ENCODE results near the gene ANTXR1. TPM values are rescaled to one million over a fixed set of nuclear protein-coding genes. Genes with fewer than 3 reads are reported as not detected.

The ANTXR1 gene
- total RNA-seq, 1 donor from 2014 or later = 73.4 TPM

- Mint-ChIP-seq H3K4me3 (ENCODE audit: low read depth) (no peak overlapping the region), H3K27me3 (no peaks in the 10 kb centered on the region), H3K36me3 (ENCODE audit: insufficient read depth) (peaks cover 14% of the 10 kb centered on the region), H3K4me1 (ENCODE audit: low read depth) (peaks cover 9% of the 10 kb centered on the region), H3K27ac (no peak overlapping the region), H3K9me3 (ENCODE audit: low read depth) (no peaks in the 10 kb centered on the region)
- DNase-seq (ENCODE audit: low spot score, unreplicated experiment) = no peak
- TF ChIP-seq CTCF (IDR thresholded peaks at IDR 0.05; ENCODE audit: unreplicated experiment) = no peak
Observed at GRCh38 chr2:69248232-69248631, 235.3 kb downstream of the ANTXR1 start.

GRCh38 chr2:69250981-69251380 lies 238.0 kb downstream of the ANTXR1 start:
- no peak for DNase-seq (ENCODE audit: low spot score, unreplicated experiment)
- Mint-ChIP-seq H3K27me3 (no peaks in the 10 kb centered on the region), H3K4me1 (ENCODE audit: low read depth) (peaks cover 4% of the 10 kb centered on the region), H3K4me3 (ENCODE audit: low read depth) (no peak overlapping the region), H3K36me3 (ENCODE audit: insufficient read depth) (peaks cover 10% of the 10 kb centered on the region), H3K27ac (no peak overlapping the region), H3K9me3 (ENCODE audit: low read depth) (no peaks in the 10 kb centered on the region)
- no peak for TF ChIP-seq CTCF (IDR thresholded peaks at IDR 0.05; ENCODE audit: unreplicated experiment)

GRCh38 chr2:69251943-69252342 lies 239.0 kb downstream of the ANTXR1 start:
- no peak overlapping the region for H3K27ac Mint-ChIP-seq
- H3K4me1 Mint-ChIP-seq (ENCODE audit: low read depth) = peaks cover 4% of the 10 kb centered on the region
- no peaks in the 10 kb centered on the region for H3K27me3 Mint-ChIP-seq
- H3K9me3 Mint-ChIP-seq (ENCODE audit: low read depth) = no peaks in the 10 kb centered on the region
- H3K4me3 Mint-ChIP-seq (ENCODE audit: low read depth) = no peak overlapping the region
- TF ChIP-seq CTCF (IDR thresholded peaks at IDR 0.05; ENCODE audit: unreplicated experiment) = no peak
- peaks cover 1% of the 10 kb centered on the region for H3K36me3 Mint-ChIP-seq (ENCODE audit: insufficient read depth)
- DNase-seq (ENCODE audit: low spot score, unreplicated experiment) = no peak

- H3K27ac Mint-ChIP-seq = no peak overlapping the region
- no peaks in the 10 kb centered on the region for H3K27me3 Mint-ChIP-seq
- DNase-seq (ENCODE audit: low spot score, unreplicated experiment) = no peak
- H3K36me3 Mint-ChIP-seq (ENCODE audit: insufficient read depth) = no peaks in the 10 kb centered on the region
- H3K4me1 Mint-ChIP-seq (ENCODE audit: low read depth) = peaks cover 4% of the 10 kb centered on the region
- no peak overlapping the region for H3K4me3 Mint-ChIP-seq (ENCODE audit: low read depth)
- H3K9me3 Mint-ChIP-seq (ENCODE audit: low read depth) = peaks cover 3% of the 10 kb centered on the region
- no peak for TF ChIP-seq CTCF (IDR thresholded peaks at IDR 0.05; ENCODE audit: unreplicated experiment)
Observed at GRCh38 chr2:69253112-69253511, 240.1 kb downstream of the ANTXR1 start.

- H3K4me3 Mint-ChIP-seq (ENCODE audit: low read depth) = no peak overlapping the region
- DNase-seq (ENCODE audit: low spot score, unreplicated experiment) = no peak
- no peak for TF ChIP-seq CTCF (IDR thresholded peaks at IDR 0.05; ENCODE audit: unreplicated experiment)
- no peaks in the 10 kb centered on the region for H3K36me3 Mint-ChIP-seq (ENCODE audit: insufficient read depth)
- no peak overlapping the region for H3K27ac Mint-ChIP-seq
- H3K9me3 Mint-ChIP-seq (ENCODE audit: low read depth) = peaks cover 8% of the 10 kb centered on the region
- no peaks in the 10 kb centered on the region for H3K27me3 Mint-ChIP-seq
- H3K4me1 Mint-ChIP-seq (ENCODE audit: low read depth) = no peaks in the 10 kb centered on the region
Observed at GRCh38 chr2:69253611-69254301, 240.8 kb downstream of the ANTXR1 start.

Measured in progenitor cell of endocrine pancreas (in vitro differentiated cells).